HEK293T (cell line): Measurements from ENCODE around the gene TSEN54.

Experiments used
- CTCF ChIA-PET: fragments of 350-600 bp; formaldehyde crosslinking; extraction: SDS; loops from one replicate; lab custom pipeline; 2021; ENCODE audit warnings: antibody characterized with exemption, inconsistent platforms; lab: Yijun Ruan, JAX
- POLR2A ChIA-PET: fragments of 350-600 bp; formaldehyde crosslinking; extraction: SDS; loops from one replicate; lab custom pipeline; 2020; ENCODE audit warnings: antibody characterized with exemption, inconsistent platforms; lab: Yijun Ruan, JAX
- DNase-seq: peaks from one replicate; pipeline ENCODE4 v3.0.0; 2012; ENCODE audit warnings: mixed read lengths; ENCODE audit errors: extremely low spot score
- ARNT ChIP-seq: fragments of 450-650 bp; IDR thresholded peaks from 2 replicates; pipeline ENCODE4 v1.6.1; 2017; ENCODE audit warnings: mild to moderate bottlenecking
- BHLHE40 ChIP-seq: fragments of 450-650 bp; IDR thresholded peaks from 2 replicates; pipeline ENCODE4 v1.6.1; 2016; ENCODE audit warnings: mild to moderate bottlenecking, moderate library complexity, borderline replicate concordance
- CTBP1 ChIP-seq: fragments of 450-650 bp; IDR thresholded peaks from 2 replicates; pipeline ENCODE4 v1.6.1; 2016; ENCODE audit warnings: borderline replicate concordance
- ELF4 ChIP-seq: fragments of 450-650 bp; IDR thresholded peaks from 2 replicates; pipeline ENCODE4 v1.6.1; 2017; ENCODE audit warnings: antibody characterized with exemption
- FOXA1 ChIP-seq: fragments of 450-650 bp; IDR thresholded peaks from 2 replicates; pipeline ENCODE4 v1.6.1; 2016; ENCODE audit warnings: mild to moderate bottlenecking
- FOXK2 ChIP-seq: fragments of 450-650 bp; IDR thresholded peaks from 2 replicates; pipeline ENCODE4 v1.6.1; 2016; ENCODE audit warnings: mild to moderate bottlenecking
- FOXM1 ChIP-seq: fragments of 450-650 bp; IDR thresholded peaks from 2 replicates; pipeline ENCODE4 v1.6.1; 2017; ENCODE audit warnings: mild to moderate bottlenecking, borderline replicate concordance
- HDGF ChIP-seq: fragments of 450-650 bp; IDR thresholded peaks from 2 replicates; pipeline ENCODE4 v1.6.1; 2017; ENCODE audit warnings: antibody characterized with exemption, borderline replicate concordance
- L3MBTL2 ChIP-seq: fragments of 450-650 bp; conservative IDR thresholded peaks from 2 replicates; pipeline ENCODE4 v1.6.1; 2016; ENCODE audit warnings: mild to moderate bottlenecking
- LEF1 ChIP-seq: fragments of 450-650 bp; IDR thresholded peaks from 2 replicates; pipeline ENCODE4 v1.6.1; 2017; ENCODE audit warnings: mild to moderate bottlenecking, borderline replicate concordance
- NFRKB ChIP-seq: fragments of 450-650 bp; IDR thresholded peaks from 2 replicates; pipeline ENCODE4 v1.6.1; 2016; ENCODE audit warnings: mild to moderate bottlenecking, moderate library complexity
- PKNOX1 ChIP-seq: fragments of 450-650 bp; IDR thresholded peaks from 2 replicates; pipeline ENCODE4 v1.6.1; 2016
- SP1 ChIP-seq: fragments of 450-650 bp; IDR thresholded peaks from 2 replicates; pipeline ENCODE4 v1.6.1; 2017
- SUZ12 ChIP-seq: fragments of 450-650 bp; IDR thresholded peaks from 2 replicates; pipeline ENCODE4 v1.6.1; 2016; ENCODE audit warnings: mild to moderate bottlenecking
- TARDBP ChIP-seq: fragments of 450-650 bp; IDR thresholded peaks from 2 replicates; pipeline ENCODE4 v1.6.1; 2016
- ZNF384 ChIP-seq: fragments of 450-650 bp; IDR thresholded peaks from 2 replicates; pipeline ENCODE4 v1.6.1; 2016

TSEN54 gene

DNA sequence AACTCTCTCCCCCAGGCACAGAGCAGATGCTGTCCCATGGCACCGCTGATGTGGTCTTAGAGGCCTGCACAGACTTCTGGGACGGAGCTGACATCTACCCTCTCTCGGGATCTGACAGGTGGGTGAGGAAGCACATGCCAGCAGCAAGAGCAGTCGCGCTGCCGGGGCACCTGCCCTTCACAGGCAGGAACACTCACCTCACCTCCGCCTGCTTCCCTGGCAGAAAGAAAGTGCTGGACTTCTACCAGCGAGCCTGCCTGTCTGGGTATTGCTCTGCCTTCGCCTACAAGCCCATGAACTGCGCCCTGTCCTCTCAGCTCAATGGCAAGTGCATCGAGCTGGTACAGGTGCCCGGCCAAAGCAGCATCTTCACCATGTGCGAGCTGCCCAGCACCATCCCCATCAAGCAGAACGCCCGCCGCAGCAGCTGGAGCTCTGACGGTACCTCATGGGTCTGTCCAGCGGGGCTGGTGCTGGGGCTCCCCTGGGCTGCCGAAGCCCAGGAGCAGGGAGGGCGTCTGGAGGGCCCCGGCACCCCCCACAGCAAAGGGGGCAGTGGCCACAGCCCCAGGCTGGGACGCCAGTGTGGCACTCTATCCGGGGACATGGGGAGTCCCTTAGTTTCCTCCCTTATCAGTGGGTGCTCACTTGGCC is 22.7 kb upstream of the TSEN54 start:
- ChIA-PET POLR2A (interaction anchor here (0.6 kb wide), 1 partner anchor 23 kb away, joined by 3 read pairs; the partner anchor contains the start of gene TSEN54), CTCF (interaction anchor here (0.8 kb wide), 1 partner anchor 10 kb away, joined by 3 read pairs; no protein-coding TSS in a partner anchor)
- TF ChIP-seq ZNF384 (no peak), FOXK2 (no peak), ELF4 (no peak), FOXA1 (no peak), HDGF (no peak), NFRKB (no peak), L3MBTL2 (no peak), BHLHE40 (no peak), ARNT (no peak), CTBP1 (no peak)
- no peak for DNase-seq

- TF ChIP-seq NFRKB (no peak), FOXA1 (no peak), FOXK2 (no peak), ARNT (no peak), PKNOX1 (no peak), HDGF (no peak), ZNF384 (no peak), ELF4 (no peak), TARDBP (no peak), SUZ12 (no peak)
- ChIA-PET POLR2A (no interaction called here), CTCF (interaction anchor here (0.8 kb wide), 1 partner anchor 9 kb away, joined by 3 read pairs; no protein-coding TSS in a partner anchor)
- no peak for DNase-seq
These were observed 21.9 kb upstream of the TSEN54 start for GRCh38 chr17:75494326-75494877.

DNA sequence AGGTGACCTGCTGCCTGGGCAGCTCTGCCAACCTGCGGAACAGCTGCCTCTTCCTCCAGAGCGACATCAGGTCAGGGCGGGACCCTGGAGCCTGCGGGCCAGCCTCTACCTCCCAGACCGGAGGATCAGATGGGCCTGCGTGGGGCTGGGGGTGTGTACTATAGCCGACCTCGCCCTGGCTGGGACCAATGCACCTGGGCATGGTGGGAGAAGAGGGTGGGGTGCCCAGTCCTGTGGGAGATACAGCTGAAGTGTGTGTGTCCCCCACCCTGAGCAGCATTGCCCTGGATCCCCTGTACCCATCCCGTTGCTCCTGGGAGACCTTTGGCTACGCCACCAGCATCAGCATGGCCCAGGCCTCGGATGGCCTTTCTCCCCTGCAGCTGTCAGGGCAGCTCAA is 20.3 kb upstream of the TSEN54 start:
- no peak for TF ChIP-seq L3MBTL2
- TF ChIP-seq FOXM1, result no peak
- no peak for TF ChIP-seq SP1

GRCh38 chr17:75498039-75498725 is 18.1 kb upstream of the TSEN54 start:
- TF ChIP-seq NFRKB (no peak), PKNOX1 (no peak), CTBP1 (no peak), FOXK2 (no peak), HDGF (no peak), ELF4 (no peak)
- DNase-seq, result no peak
- POLR2A ChIA-PET, result interaction anchor here (0.9 to 1.2 kb wide), 3 partner anchors 27 to 42 kb away, joined by 3 to 5 read pairs (median 4); partner anchors contain the start of genes LLGL2 and TMEM94
- CTCF ChIA-PET, result no interaction called here

More for the DNA sequence above, 20.3 kb upstream of the TSEN54 start:
- no peak for DNase-seq
- ChIA-PET POLR2A (interaction anchor here (0.6 to 1.4 kb wide), 2 partner anchors 11 to 40 kb away, joined by 4 to 5 read pairs; partner anchors contain the start of gene TMEM94), CTCF (no interaction called here)

DNA sequence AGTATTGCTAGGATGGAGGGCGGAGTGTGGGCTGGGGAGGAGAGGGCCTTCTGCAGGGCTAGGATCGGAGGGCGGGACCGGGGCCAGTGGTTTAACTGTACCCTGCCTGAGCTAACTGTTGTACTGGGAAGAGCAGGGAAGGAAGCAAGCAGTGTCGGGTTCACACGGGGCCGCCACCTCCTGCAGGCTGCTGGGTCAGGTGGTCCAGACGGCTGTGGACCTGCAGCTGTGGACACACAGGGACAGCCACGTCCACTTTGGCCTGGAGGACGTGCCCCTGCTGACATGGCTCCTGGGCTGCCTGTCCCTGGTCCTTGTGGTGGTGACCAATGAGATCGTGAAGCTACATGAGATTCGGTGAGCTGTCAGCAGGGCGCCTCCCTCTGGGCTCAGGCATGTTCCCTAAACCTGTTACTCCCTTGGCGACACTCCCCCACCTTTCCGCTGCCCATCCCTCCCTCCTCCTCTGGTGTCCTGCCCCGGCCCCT is 17.6 kb upstream of the TSEN54 start:
- DNase-seq, result no peak
- POLR2A ChIA-PET, result interaction anchor here (0.6 to 1.2 kb wide), 4 partner anchors 27 to 281 kb away, joined by 3 to 5 read pairs (median 4); partner anchors contain the start of genes LLGL2 and TMEM94
- TF ChIP-seq SUZ12 (no peak), PKNOX1 (no peak), SP1 (no peak), L3MBTL2 (no peak), LEF1 (no peak), TARDBP (no peak), FOXK2 (no peak), FOXA1 (no peak), HDGF (no peak), FOXM1 (no peak), NFRKB (no peak), BHLHE40 (no peak), ZNF384 (no peak), ARNT (no peak)
- CTCF ChIA-PET, result interaction anchor here (0.8 kb wide), 1 partner anchor 10 kb away, joined by 3 read pairs; no protein-coding TSS in a partner anchor
